ENCODE results near the gene STX2.

Gene STX2

DNA sequence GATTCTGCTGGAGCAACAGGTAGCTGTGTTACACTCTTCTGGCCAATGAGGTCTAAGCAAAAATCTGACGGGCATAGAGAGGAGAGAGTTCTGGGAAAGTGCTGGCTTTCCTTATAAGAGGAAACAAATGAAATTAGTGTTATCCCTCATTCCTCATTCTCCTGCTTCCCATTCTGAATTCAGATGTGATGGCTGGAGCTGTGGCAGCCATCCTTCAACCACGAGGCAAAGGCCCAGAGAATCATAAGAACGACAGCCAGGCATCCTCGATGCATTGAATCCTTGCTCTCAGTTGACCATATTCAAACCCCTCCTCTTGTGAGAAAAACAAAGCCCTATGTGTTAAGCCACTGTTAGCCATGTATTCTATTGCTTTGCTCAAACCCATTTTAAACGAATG is 95.4 kb downstream of the STX2 start:
- TF ChIP-seq CTCF (conservative IDR thresholded peaks at IDR 0.05; ENCODE audit: low read depth, low read length) = no peak
- H3K4me3 ChIP-seq (ENCODE audit: low read length) = no peak overlapping the region
- no peak for DNase-seq (ENCODE audit: low read depth)

GRCh38 chr12:130743176-130743575 is 95.9 kb downstream of the STX2 start:
- TF ChIP-seq CTCF (conservative IDR thresholded peaks at IDR 0.05; ENCODE audit: low read depth, low read length) = no peak
- H3K4me3 ChIP-seq (ENCODE audit: low read length) = no peak overlapping the region
- DNase-seq (ENCODE audit: low read depth) = no peak

GRCh38 chr12:130742716-130743115 is 96.3 kb downstream of the STX2 start:
- TF ChIP-seq CTCF (conservative IDR thresholded peaks at IDR 0.05; ENCODE audit: low read depth, low read length) = no peak
- DNase-seq (ENCODE audit: low read depth) = no peak
- H3K4me3 ChIP-seq (ENCODE audit: low read length) = no peak overlapping the region

DNA sequence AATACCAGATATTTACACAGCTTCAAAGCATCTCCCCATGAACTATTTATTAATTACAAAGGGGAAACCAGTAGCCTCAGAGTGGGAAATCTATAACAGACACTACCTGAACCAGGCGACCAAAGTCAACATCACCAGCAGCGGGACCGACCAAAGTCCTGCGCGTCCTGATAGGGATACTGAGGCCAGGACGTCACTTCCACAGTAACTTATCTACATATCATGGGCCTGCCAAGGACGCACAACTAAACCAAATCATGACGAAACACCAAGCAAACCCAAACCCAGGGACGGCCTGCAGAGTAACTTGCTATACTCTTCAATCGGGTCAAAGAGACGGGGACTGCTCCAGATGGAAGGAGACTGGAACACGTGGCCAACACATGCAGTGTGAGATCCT is 96.9 kb downstream of the STX2 start:
- DNase-seq (ENCODE audit: low read depth) = no peak
- TF ChIP-seq CTCF (conservative IDR thresholded peaks at IDR 0.05; ENCODE audit: low read depth, low read length) = no peak
- no peak overlapping the region for H3K4me3 ChIP-seq (ENCODE audit: low read length)
